Gastroesophageal sphincter (tissue), 3 donors: ENCODE data around the gene TSPAN15.

Source experiments
- EP300 ChIP-seq: sonication (generic); formaldehyde crosslinking; IDR thresholded peaks from one replicate; pipeline ENCODE4 v1.6.1; 2017; ENCODE audit warnings: antibody characterized with exemption, mild to moderate bottlenecking
- POLR2A ChIP-seq, 2 donors: fragments of 450-650 bp; IDR thresholded peaks; one replicate each; pipeline ENCODE4 v1.6.1; 2017; ENCODE audit warnings: antibody characterized with exemption in 2 of 2, mild to moderate bottlenecking in 2 of 2, moderate library complexity in 1 of 2
- POLR2AphosphoS5 ChIP-seq: sonication (generic); formaldehyde crosslinking; IDR thresholded peaks from one replicate; pipeline ENCODE4 v1.6.1; 2017; ENCODE audit warnings: antibody characterized with exemption
- TF ChIP-seq, protein P1 (sequence below), 4 experiments: fragments of 200-600 bp in 2 of 4; fragments of 450-650 bp in 2 of 4; sonication (generic) in 1 of 4; IDR thresholded peaks; one replicate each; pipeline ENCODE4 v1.5.1; 2017 to 2019; ENCODE audit warnings: antibody characterized with exemption in 4 of 4, mild to moderate bottlenecking in 2 of 4, moderate library complexity in 2 of 4

DNA sequence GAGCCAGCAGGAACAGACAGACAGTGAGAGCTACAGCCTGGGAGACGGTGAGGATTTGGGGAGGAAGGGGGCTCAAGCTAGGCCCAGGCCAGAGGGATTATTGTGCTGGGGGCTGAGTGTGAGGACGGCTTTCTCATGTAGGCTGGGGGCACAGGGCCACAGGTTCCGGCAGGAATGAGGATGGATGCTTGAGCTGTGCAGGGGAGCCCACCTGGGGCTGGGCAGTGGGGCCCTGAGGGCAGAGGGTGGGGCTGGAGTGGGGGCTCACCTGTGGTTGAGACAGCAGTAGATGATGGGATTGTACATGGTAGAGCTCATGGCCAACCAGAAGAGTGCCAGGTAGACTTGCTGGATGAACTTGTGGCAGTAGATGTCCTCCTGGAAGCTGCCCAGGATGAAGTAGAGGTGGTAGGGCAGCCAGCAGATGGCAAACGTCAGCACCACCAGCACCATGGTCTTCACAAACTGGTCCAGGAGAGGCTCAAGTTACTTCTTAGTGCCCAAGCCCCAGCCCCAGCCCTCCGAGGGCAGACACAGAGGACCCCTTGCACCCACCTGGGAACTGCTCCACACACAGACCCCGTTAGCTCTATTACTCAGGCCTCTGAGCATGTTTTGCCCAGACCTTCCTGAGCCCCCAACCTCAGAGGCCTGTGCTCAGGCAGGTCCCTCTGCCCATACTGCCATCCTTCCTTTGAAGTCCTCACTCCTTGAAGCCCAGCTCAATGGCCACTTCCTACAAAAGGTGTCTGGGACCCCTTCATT, 44.3 kb upstream of the TSPAN15 start:
- TF ChIP-seq, protein P1, sequence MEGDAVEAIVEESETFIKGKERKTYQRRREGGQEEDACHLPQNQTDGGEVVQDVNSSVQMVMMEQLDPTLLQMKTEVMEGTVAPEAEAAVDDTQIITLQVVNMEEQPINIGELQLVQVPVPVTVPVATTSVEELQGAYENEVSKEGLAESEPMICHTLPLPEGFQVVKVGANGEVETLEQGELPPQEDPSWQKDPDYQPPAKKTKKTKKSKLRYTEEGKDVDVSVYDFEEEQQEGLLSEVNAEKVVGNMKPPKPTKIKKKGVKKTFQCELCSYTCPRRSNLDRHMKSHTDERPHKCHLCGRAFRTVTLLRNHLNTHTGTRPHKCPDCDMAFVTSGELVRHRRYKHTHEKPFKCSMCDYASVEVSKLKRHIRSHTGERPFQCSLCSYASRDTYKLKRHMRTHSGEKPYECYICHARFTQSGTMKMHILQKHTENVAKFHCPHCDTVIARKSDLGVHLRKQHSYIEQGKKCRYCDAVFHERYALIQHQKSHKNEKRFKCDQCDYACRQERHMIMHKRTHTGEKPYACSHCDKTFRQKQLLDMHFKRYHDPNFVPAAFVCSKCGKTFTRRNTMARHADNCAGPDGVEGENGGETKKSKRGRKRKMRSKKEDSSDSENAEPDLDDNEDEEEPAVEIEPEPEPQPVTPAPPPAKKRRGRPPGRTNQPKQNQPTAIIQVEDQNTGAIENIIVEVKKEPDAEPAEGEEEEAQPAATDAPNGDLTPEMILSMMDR (IDR thresholded peaks at IDR 0.05), result no peak
- no peak for TF ChIP-seq EP300
- TF ChIP-seq POLR2A (IDR thresholded peaks at IDR 0.05), result no peak
- no peak for TF ChIP-seq POLR2AphosphoS5
